ENCODE measurements around the gene ITGB2.

The ITGB2 gene

GRCh38 chr21:44890961-44891541, 29.6 kb downstream of the ITGB2 start:
- FAIRE-seq (no peak), DNase-seq (ENCODE audit: insufficient read length, low spot score) (no peak)
- no peak for TF ChIP-seq CTCF (IDR thresholded peaks at IDR 0.05; ENCODE audit: insufficient read depth, missing control alignments)

GRCh38 chr21:44890338-44890931, 30.3 kb downstream of the ITGB2 start:
- FAIRE-seq, result no peak
- TF ChIP-seq CTCF (IDR thresholded peaks at IDR 0.05; ENCODE audit: insufficient read depth, missing control alignments), result no peak
- no peak for DNase-seq (ENCODE audit: insufficient read length, low spot score)

- FAIRE-seq (no peak), DNase-seq (ENCODE audit: insufficient read length, low spot score) (no peak)
- no peak for TF ChIP-seq CTCF (IDR thresholded peaks at IDR 0.05; ENCODE audit: insufficient read depth, missing control alignments)
These were observed 30.9 kb downstream of the ITGB2 start for GRCh38 chr21:44889625-44890337.

- FAIRE-seq (no peak), DNase-seq (ENCODE audit: insufficient read length, low spot score) (no peak)
- no peak for TF ChIP-seq CTCF (IDR thresholded peaks at IDR 0.05; ENCODE audit: insufficient read depth, missing control alignments)
These were observed 31.8 kb downstream of the ITGB2 start for GRCh38 chr21:44888581-44889550.

GRCh38 chr21:44887807-44888580, 32.7 kb downstream of the ITGB2 start:
- TF ChIP-seq CTCF (IDR thresholded peaks at IDR 0.05; ENCODE audit: insufficient read depth, missing control alignments), result no peak
- no peak for FAIRE-seq
- DNase-seq (ENCODE audit: insufficient read length, low spot score), result no peak

GRCh38 chr21:44887126-44887806, 33.4 kb downstream of the ITGB2 start:
- TF ChIP-seq CTCF (IDR thresholded peaks at IDR 0.05; ENCODE audit: insufficient read depth, missing control alignments), result no peak
- no peak for FAIRE-seq

More at GRCh38 chr21:44887126-44887806, 33.4 kb downstream of the ITGB2 start:
- no peak for DNase-seq (ENCODE audit: insufficient read length, low spot score)
